Measurements from ENCODE around the gene ZXDC.

Gene ZXDC

DNA sequence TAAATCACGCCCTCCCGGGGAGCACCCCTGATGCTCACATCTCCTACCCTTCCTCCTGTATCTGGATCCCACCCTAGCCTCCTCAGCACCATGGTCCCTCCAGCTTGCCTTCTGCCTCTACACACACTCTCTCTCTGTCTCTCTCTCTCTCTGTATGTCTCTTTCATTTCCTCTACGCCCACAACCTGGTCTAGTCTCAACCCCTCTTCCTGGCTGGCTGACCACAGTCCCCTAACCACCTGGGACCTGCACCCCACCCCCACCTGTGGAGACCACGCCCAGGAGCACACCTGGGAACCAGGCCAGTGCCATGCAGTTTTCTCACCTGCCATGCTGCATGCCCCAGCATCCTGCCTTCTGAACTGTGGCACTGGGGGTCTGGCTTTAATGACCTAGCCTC, 84.9 kb downstream of the ZXDC start:
- TF ChIP-seq, protein P1, sequence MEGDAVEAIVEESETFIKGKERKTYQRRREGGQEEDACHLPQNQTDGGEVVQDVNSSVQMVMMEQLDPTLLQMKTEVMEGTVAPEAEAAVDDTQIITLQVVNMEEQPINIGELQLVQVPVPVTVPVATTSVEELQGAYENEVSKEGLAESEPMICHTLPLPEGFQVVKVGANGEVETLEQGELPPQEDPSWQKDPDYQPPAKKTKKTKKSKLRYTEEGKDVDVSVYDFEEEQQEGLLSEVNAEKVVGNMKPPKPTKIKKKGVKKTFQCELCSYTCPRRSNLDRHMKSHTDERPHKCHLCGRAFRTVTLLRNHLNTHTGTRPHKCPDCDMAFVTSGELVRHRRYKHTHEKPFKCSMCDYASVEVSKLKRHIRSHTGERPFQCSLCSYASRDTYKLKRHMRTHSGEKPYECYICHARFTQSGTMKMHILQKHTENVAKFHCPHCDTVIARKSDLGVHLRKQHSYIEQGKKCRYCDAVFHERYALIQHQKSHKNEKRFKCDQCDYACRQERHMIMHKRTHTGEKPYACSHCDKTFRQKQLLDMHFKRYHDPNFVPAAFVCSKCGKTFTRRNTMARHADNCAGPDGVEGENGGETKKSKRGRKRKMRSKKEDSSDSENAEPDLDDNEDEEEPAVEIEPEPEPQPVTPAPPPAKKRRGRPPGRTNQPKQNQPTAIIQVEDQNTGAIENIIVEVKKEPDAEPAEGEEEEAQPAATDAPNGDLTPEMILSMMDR (IDR thresholded peaks at IDR 0.05; ENCODE audit: borderline replicate concordance, control extremely low read depth, extremely low read depth, insufficient read depth, missing control alignments), result no peak
- no peak for DNase-seq (ENCODE audit: low spot score)
- in situ Hi-C loops (cut with MboI; ENCODE audit: low sequenced_read_pairs, unreplicated experiment), result no loop called here

DNA sequence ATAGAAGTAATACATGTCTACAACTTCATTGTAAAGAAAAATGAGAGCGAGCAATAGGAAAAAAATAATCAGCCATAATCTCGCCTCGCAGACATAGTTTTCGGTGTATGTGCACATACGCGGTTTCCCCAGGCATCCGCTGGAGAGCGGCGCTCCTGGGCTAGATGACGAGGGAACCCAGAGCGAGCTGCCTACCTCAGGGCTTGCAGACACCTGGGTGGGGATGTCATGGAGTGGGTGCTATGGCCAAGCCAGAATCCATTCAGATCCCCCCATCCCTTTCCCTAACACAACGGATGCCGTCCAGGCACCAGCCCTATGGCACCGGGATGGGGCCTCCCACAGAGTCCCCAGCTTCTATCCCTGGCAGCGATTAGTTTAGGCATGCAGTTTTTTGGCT, 85.5 kb downstream of the ZXDC start:
- DNase-seq (ENCODE audit: low spot score), result no peak
- in situ Hi-C loops (cut with MboI; ENCODE audit: low sequenced_read_pairs, unreplicated experiment), result no loop called here
- TF ChIP-seq, protein P1 (IDR thresholded peaks at IDR 0.05; ENCODE audit: borderline replicate concordance, control extremely low read depth, extremely low read depth, insufficient read depth, missing control alignments), result no peak

DNA sequence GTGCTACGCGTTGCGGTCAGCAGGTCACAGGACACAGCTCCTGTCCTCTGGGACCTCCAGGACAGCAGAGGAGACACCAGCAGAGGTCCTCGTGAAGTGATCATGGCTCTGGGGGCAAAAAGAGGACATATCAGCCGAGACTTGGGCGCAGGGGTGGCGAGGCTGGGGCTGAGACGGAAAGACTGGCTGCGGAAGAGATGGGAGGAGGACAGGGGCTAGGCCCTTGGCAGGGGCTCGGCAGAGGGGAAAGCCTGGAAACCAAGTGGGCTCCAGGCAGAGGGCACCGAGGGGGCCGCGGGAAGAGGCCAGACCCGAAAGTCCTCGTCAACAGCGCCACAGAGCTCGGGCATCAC, 85.9 kb downstream of the ZXDC start:
- in situ Hi-C loops (cut with MboI; ENCODE audit: low sequenced_read_pairs, unreplicated experiment), result no loop called here
- TF ChIP-seq, protein P1 (IDR thresholded peaks at IDR 0.05; ENCODE audit: borderline replicate concordance, control extremely low read depth, extremely low read depth, insufficient read depth, missing control alignments), result no peak
- no peak for DNase-seq (ENCODE audit: low spot score)

DNA sequence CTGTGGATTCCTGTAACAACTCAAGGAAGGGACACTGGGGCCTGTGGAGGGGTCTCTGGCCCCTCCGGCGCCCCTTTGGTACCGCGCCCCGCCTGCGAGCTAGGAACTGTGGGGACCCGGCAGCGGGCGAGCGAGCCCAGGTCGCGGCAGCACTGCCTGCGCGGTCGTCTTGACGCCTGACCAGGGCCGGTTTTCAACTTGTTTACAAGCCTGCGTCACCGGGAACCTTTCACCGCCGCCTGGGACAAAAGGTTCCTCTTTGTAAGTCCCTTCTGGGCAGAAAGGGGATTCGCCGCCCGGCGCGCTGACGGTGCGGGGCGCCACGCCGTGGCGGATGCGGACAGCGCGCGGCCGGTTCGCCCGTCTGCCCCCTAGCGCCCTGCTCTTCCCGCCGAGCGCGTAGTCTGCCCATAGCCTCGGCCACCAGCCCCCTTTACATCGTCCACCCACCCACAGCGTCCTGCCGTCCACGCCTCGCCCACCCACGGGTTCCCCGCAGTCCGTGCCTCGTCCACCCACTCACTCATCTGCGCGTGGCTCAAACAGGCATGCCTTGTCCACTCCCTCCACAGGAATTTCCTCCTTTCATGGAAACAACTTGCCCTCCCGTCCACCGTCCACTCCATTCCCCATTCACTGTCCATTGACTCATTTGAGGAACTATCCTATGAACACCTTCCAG, 86.4 kb downstream of the ZXDC start:
- TF ChIP-seq, protein P1 (IDR thresholded peaks at IDR 0.05; ENCODE audit: borderline replicate concordance, control extremely low read depth, extremely low read depth, insufficient read depth, missing control alignments), result peak; percentile 97
- peak; percentile 88 for DNase-seq (ENCODE audit: low spot score)
- in situ Hi-C loops (cut with MboI; ENCODE audit: low sequenced_read_pairs, unreplicated experiment), result no loop called here
